ENCODE results near the gene RUBCN.

The RUBCN gene

GRCh38 chr3:197736491-197737318, at the start of gene RUBCN:
RUBCN (minus strand) TSS chr3:197736904; CDS start chr3:197736719, 185 bp downstream.
- peak; percentile 95 to 97 for DNase-seq (ENCODE audit: low spot score in 2 of 2)
- no peaks in the 10 kb centered on the region for H3K27me3 ChIP-seq (ENCODE audit: low read depth)
- peaks cover 14% of the 10 kb centered on the region for H3K4me1 ChIP-seq
- H3K4me3 ChIP-seq = peak within 1 kb of the TSS; percentile 79
- H3K9me3 ChIP-seq = no peaks in the 10 kb centered on the region; the same call in 1 of the 2 replicates
- in situ Hi-C loops (cut with MboI; ENCODE audit: low sequenced_read_pairs) = no loop called here
- no peaks in the 10 kb centered on the region for H3K36me3 ChIP-seq (replicated peaks)

DNA sequence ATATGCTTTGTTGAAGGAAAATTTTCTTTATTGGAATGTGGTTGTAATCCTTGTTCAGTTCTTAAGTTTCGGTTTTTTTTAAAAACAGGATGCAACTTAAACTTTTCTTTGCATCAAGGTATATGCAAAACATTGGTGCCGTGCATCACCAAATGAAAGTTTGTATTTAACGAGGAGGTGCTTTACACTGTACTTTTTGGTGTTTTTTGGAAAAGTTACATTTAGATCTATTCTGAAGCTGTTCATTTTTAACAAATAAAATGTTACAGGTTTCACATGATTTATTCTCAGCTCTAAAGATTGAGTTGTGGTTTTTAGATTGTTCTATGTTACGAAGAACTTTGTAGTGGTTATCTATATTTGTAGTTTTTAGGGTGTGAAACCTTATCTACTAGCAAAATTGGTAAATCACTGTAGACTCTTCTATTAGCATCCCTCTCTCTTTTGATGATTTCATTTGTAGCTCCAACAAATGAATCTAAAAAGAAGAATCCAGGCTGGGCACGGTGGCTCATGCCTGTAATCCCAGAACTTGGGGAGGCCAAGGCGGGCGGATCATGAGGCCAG, 47.4 kb upstream of the RUBCN start:
- Histone ChIP-seq H3K36me3 (replicated peaks) (peaks cover 14% of the 10 kb centered on the region), H3K27me3 (ENCODE audit: low read depth) (no peaks in the 10 kb centered on the region)
- in situ Hi-C loops (cut with MboI; ENCODE audit: low sequenced_read_pairs) = no loop called here

DNA sequence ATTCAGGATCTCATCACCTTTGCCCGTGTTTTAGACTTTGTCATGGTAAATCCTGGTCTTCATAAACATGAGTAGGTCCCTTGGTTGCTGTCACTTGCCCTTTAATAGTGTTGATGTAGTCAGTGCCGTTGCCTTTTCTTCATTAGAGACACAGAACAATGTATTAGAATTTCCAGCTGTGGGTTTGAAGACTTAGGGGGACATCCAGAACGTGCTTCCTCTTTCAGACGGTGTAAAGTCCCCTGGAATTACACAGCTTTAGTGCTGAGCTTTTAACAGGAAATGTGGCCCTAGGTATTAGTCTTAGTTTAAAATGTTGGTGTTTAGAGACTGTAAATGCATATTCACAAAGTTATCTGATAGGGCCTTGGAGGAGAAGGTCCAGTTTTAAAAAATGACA, 45.5 kb upstream of the RUBCN start:
- in situ Hi-C loops (cut with MboI; ENCODE audit: low sequenced_read_pairs) = no loop called here
- Histone ChIP-seq H3K27me3 (ENCODE audit: low read depth) (no peaks in the 10 kb centered on the region), H3K36me3 (replicated peaks) (peaks cover 32% of the 10 kb centered on the region), H3K4me1 (no peaks in the 10 kb centered on the region), H3K9me3 (no peaks in the 10 kb centered on the region), H3K4me3 (no peak overlapping the region)
- DNase-seq (ENCODE audit: low spot score in 2 of 2) = no peak

More for the DNA sequence above, 47.4 kb upstream of the RUBCN start:
- no peak for DNase-seq (ENCODE audit: low spot score in 2 of 2)
- H3K4me3 ChIP-seq = no peak overlapping the region
- H3K9me3 ChIP-seq = no peaks in the 10 kb centered on the region
- no peaks in the 10 kb centered on the region for H3K4me1 ChIP-seq

DNA sequence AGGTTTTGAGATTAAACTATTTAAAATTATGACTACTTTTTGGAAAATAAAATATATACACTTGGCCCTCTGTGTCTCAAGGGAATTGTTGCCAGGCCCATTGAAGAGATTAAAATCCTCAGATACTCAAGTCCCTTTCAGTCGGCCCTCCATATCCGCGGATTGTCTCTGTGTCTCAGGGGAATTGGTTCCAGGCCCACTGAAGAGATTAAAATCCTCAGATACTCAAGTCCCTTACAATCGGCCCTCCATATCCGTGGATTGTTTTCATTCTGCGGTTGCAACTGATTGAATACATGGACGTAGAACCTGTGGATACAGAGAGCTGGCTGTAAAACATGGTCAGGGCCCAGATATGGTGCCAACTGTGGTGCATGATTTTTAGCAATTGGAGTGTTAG, 38.6 kb upstream of the RUBCN start:
- H3K4me1 ChIP-seq = peaks cover 10% of the 10 kb centered on the region
- no peak overlapping the region for H3K4me3 ChIP-seq
- H3K27me3 ChIP-seq (ENCODE audit: low read depth) = no peaks in the 10 kb centered on the region
- H3K9me3 ChIP-seq = no peaks in the 10 kb centered on the region
- DNase-seq (ENCODE audit: low spot score in 2 of 2) = peak; percentile 82 to 91
- in situ Hi-C loops (cut with MboI; ENCODE audit: low sequenced_read_pairs) = no loop called here
- H3K36me3 ChIP-seq (replicated peaks) = peaks cover 37% of the 10 kb centered on the region

- Histone ChIP-seq H3K9me3 (peaks cover 3% of the 10 kb centered on the region), H3K36me3 (replicated peaks) (peaks cover 20% of the 10 kb centered on the region), H3K27me3 (ENCODE audit: low read depth) (no peaks in the 10 kb centered on the region), H3K4me3 (no peak overlapping the region), H3K4me1 (no peaks in the 10 kb centered on the region)
- in situ Hi-C loops (cut with MboI; ENCODE audit: low sequenced_read_pairs) = no loop called here
- no peak for DNase-seq (ENCODE audit: low spot score in 2 of 2)
Measured at GRCh38 chr3:197761784-197762183, 25.1 kb upstream of the RUBCN start.

DNA sequence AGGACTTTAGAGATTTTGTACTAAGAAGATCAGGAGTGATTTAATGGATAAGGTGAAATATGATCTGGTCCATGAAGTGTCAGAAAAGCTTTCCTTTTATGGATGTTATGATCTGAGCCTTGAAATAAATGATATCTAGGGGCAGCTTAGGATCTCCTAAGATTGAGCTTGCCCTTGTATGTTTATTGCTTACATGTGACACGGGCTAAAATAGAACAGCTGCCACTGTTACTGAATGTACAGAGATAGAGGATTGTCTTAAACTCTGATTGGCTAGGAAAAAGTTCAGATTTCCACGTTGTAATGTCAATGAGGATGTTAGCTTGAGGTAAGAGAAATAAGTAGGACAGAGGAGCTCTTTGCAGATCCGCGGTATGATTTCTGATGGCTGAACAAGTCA, 21.8 kb upstream of the RUBCN start:
- Histone ChIP-seq H3K27me3 (ENCODE audit: low read depth) (no peaks in the 10 kb centered on the region), H3K4me1 (no peaks in the 10 kb centered on the region), H3K4me3 (no peak overlapping the region), H3K9me3 (peaks cover 3% of the 10 kb centered on the region), H3K36me3 (replicated peaks) (peaks cover 15% of the 10 kb centered on the region)
- in situ Hi-C loops (cut with MboI; ENCODE audit: low sequenced_read_pairs) = no loop called here
- no peak for DNase-seq (ENCODE audit: low spot score in 2 of 2)

GRCh38 chr3:197756704-197757103, 20.0 kb upstream of the RUBCN start:
- H3K27me3 ChIP-seq (ENCODE audit: low read depth) = no peaks in the 10 kb centered on the region
- in situ Hi-C loops (cut with MboI; ENCODE audit: low sequenced_read_pairs) = no loop called here
- no peak for DNase-seq (ENCODE audit: low spot score in 2 of 2)
- H3K4me1 ChIP-seq = 0 out of 2 replicates have a peak, but pooled peaks cover 5% of the 10 kb centered on the region
- H3K9me3 ChIP-seq = peaks cover 3% of the 10 kb centered on the region
- peaks cover 10% of the 10 kb centered on the region for H3K36me3 ChIP-seq (replicated peaks)
- H3K4me3 ChIP-seq = no peak overlapping the region

DNA sequence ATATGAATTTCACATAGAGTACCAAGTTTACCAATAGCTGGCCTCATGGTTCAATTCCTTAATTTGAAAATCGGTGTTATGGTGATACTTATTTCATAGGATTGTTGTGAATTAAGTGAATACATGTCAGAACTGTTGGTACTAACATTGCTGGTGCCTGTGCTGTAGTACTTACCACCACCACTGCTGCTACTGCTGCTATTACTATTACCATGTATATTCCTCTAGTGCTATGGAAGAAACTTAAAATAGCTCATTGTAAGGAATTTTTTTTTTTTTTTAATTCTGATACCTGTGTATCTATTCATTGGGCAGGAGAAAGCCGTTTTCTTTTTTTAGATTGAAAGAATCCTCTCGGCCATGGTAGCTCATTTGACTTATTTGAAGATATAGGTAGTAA, 16.6 kb upstream of the RUBCN start:
- H3K27me3 ChIP-seq (ENCODE audit: low read depth) = no peaks in the 10 kb centered on the region
- H3K4me3 ChIP-seq = no peak overlapping the region
- peaks cover under 1% of the 10 kb centered on the region for H3K36me3 ChIP-seq (replicated peaks)
- in situ Hi-C loops (cut with MboI; ENCODE audit: low sequenced_read_pairs) = no loop called here
- no peak for DNase-seq (ENCODE audit: low spot score in 2 of 2)
- no peaks in the 10 kb centered on the region for H3K9me3 ChIP-seq
- peaks cover 5% of the 10 kb centered on the region; the same call in 1 of the 2 replicates for H3K4me1 ChIP-seq

DNA sequence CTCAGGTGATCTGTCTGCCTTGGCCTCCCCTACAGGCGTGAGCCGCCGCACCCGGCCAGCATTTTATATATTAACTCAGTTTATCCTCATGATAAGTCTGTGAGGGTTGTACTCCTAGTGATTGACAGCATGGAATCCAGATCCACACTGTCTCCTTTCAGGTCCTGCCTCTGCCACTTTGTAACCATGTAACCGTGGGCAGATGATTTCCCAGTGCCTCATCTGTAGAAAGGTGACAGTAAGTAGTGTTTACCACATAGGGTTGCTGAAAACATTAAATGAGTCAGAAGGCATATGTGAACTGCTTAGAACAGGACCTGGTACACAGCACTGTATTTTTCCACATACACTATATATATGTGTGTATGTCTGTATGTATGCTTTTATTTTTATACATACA, 15.4 kb upstream of the RUBCN start:
- DNase-seq (ENCODE audit: low spot score in 2 of 2) = no peak
- no peak overlapping the region; the same call in 1 of the 2 replicates for H3K4me3 ChIP-seq
- no peaks in the 10 kb centered on the region for H3K27me3 ChIP-seq (ENCODE audit: low read depth)
- in situ Hi-C loops (cut with MboI; ENCODE audit: low sequenced_read_pairs) = no loop called here
- H3K36me3 ChIP-seq (replicated peaks) = no peaks in the 10 kb centered on the region; the same call in 1 of the 2 replicates
- no peaks in the 10 kb centered on the region for H3K9me3 ChIP-seq
- H3K4me1 ChIP-seq = peaks cover 6% of the 10 kb centered on the region

DNA sequence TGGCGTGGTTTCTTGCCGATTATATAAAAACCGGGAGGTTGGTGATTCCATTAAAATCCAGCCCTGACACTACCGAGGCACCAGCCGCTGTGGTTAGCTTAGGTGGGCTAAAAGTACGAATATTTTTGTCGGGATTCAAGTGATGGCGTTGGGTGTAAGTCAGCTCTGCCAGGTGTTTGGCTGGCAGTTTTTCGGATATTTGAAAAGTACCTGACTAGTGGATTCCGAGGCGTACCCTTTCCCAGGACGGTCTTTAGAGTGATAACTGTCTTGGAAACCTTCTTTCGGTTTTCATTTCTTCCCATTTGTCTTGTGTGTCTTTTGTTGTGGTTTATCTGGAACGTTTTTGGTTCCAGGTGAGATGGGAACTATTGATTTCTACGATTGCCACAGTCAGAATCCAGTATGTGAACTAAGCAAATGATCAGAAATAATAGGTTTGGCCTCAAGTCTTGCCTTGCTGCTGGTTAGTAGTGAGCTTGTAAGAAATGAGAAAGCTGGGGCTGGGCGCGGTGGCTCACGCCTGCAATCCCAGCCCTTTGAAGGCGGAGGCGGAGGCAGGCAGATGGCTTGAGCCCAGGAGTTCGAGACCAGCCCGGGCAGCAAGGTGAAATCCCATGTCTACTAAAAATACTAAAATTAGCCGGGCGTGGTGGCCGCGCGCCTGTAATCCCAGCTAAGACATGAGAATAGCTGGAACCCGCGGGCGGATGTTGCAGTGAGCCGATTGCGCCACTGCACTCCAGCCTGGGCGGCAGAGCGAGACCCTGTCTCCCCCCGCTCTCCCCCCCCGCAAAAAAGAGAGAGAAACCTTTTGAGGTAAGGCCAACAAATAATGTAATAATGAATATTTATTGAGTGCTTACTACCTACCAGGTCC, 14.4 kb upstream of the RUBCN start:
- no peaks in the 10 kb centered on the region for H3K27me3 ChIP-seq (ENCODE audit: low read depth)
- in situ Hi-C loops (cut with MboI; ENCODE audit: low sequenced_read_pairs) = no loop called here
- peak overlapping the region; percentile 69 for H3K4me3 ChIP-seq
- H3K9me3 ChIP-seq = no peaks in the 10 kb centered on the region
- no peaks in the 10 kb centered on the region for H3K36me3 ChIP-seq (replicated peaks)
- peaks cover 12% of the 10 kb centered on the region for H3K4me1 ChIP-seq
- peak in 1 of 2 experiments; percentile 56 for DNase-seq (ENCODE audit: low spot score in 2 of 2)

GRCh38 chr3:197750396-197750831, 13.7 kb upstream of the RUBCN start:
- Histone ChIP-seq H3K27me3 (ENCODE audit: low read depth) (no peaks in the 10 kb centered on the region), H3K9me3 (no peaks in the 10 kb centered on the region), H3K4me1 (peaks cover 12% of the 10 kb centered on the region), H3K4me3 (peak overlapping the region; percentile 69), H3K36me3 (replicated peaks) (no peaks in the 10 kb centered on the region)
- DNase-seq (ENCODE audit: low spot score in 2 of 2) = peak; percentile 40 to 67
- in situ Hi-C loops (cut with MboI; ENCODE audit: low sequenced_read_pairs) = no loop called here

DNA sequence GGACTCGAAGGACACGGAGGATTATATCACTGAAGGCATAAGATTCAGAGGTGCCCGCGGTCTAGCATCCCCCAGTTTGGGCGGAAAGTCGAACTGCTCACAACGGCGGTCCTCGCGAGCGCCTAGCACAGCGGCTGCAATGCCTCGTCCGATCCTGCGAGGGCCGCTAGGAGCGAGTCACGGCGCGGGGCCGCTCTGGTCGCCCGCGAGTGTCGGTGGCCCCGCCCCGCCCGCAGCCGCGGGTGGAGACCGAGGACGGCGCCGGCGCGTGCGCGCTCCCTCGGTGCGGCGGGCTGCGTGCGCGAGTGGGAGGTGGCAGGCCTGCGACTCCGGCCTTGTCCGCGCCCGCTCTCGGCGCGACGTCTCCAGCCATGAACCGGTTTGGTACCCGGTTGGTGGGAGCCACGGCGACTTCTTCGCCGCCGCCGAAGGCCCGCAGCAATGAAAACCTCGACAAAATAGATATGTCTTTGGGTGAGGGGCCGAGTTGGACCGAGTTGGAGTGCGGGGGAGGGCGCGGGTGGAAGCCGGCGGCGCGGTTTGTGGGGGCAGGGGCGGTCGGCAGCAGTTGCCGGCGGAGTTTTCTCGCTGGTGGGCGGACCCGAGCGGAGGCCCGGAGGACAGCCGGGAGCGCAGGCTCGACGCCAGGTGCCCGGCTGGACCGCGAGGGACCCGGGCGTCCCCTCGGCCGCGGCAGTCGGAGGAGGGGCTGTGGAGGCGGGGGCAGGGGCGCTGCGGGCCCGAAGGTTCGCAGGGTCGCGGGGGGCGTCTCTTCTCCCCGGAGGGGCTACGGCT, 13.1 kb upstream of the RUBCN start, which contains the start of gene FYTTD1:
TSS of gene FYTTD1 (plus strand) at position 283 of the 795 bp plus-strand sequence. CDS start at position 372, 89 bp downstream.
- Histone ChIP-seq H3K4me1 (peaks cover 12% of the 10 kb centered on the region), H3K27me3 (ENCODE audit: low read depth) (no peaks in the 10 kb centered on the region), H3K36me3 (replicated peaks) (no peaks in the 10 kb centered on the region), H3K4me3 (peak within 1 kb of the TSS; percentile 69), H3K9me3 (no peaks in the 10 kb centered on the region)
- in situ Hi-C loops (cut with MboI; ENCODE audit: low sequenced_read_pairs) = no loop called here
- DNase-seq (ENCODE audit: low spot score in 2 of 2) = peak; percentile 67 to 89

GRCh38 chr3:197749315-197749600, 12.6 kb upstream of the RUBCN start:
- Histone ChIP-seq H3K36me3 (replicated peaks) (no peaks in the 10 kb centered on the region), H3K27me3 (ENCODE audit: low read depth) (no peaks in the 10 kb centered on the region), H3K4me1 (peaks cover 12% of the 10 kb centered on the region), H3K4me3 (peak overlapping the region; percentile 69), H3K9me3 (no peaks in the 10 kb centered on the region)
- in situ Hi-C loops (cut with MboI; ENCODE audit: low sequenced_read_pairs) = no loop called here
- DNase-seq (ENCODE audit: low spot score in 2 of 2) = peak; percentile 31 to 74
